Vagina (tissue), 2 donors: ENCODE measurements around the gene ANKRD60.

Experiments used
- POLR2A ChIP-seq, 2 donors: fragments of 450-650 bp; IDR thresholded peaks; one replicate each; pipeline ENCODE4 v1.6.1; 2017; ENCODE audit warnings: antibody characterized with exemption in 2 of 2, mild to moderate bottlenecking in 2 of 2, moderate library complexity in 2 of 2
- POLR2AphosphoS5 ChIP-seq, 2 donors: sonication (generic); formaldehyde crosslinking; IDR thresholded peaks; one replicate each; pipeline ENCODE4 v1.9.0; 2017; ENCODE audit warnings: antibody characterized with exemption in 2 of 2, mild to moderate bottlenecking in 2 of 2, low read depth in 1 of 2; ENCODE audit not compliant: insufficient read depth in 1 of 2
- TF ChIP-seq, protein P1 (sequence below), 3 experiments: fragments of 450-650 bp in 2 of 3; fragments of 200-600 bp in 1 of 3; sonication (generic) in 1 of 3; IDR thresholded peaks; one replicate each; pipeline ENCODE4 v1.5.1; 2017 to 2019; ENCODE audit warnings: antibody characterized with exemption in 3 of 3, mild to moderate bottlenecking in 2 of 3, moderate library complexity in 2 of 3

DNA sequence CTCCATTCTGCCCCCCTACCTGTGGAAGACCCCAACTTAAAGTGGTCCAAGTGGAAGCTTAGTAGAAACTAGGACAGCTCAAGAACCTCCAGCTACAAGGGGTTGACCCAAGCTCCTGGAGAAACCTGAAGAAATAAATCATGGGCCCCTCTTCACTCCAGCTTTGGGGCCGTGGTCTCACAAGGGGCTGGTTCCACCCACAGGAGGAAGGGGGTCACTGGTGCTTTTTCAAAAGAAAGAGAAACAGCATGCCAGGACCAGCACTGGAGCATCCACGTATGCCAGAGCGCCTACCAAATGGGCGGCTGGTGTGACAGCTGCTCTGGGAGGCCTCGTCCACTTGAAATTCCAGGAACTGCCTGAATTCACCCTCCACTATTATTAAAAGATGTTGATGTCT is 14.4 kb upstream of the ANKRD60 start:
- TF ChIP-seq, protein P1, sequence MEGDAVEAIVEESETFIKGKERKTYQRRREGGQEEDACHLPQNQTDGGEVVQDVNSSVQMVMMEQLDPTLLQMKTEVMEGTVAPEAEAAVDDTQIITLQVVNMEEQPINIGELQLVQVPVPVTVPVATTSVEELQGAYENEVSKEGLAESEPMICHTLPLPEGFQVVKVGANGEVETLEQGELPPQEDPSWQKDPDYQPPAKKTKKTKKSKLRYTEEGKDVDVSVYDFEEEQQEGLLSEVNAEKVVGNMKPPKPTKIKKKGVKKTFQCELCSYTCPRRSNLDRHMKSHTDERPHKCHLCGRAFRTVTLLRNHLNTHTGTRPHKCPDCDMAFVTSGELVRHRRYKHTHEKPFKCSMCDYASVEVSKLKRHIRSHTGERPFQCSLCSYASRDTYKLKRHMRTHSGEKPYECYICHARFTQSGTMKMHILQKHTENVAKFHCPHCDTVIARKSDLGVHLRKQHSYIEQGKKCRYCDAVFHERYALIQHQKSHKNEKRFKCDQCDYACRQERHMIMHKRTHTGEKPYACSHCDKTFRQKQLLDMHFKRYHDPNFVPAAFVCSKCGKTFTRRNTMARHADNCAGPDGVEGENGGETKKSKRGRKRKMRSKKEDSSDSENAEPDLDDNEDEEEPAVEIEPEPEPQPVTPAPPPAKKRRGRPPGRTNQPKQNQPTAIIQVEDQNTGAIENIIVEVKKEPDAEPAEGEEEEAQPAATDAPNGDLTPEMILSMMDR (IDR thresholded peaks at IDR 0.05) = no peak
- TF ChIP-seq POLR2A (IDR thresholded peaks at IDR 0.05) (no peak), POLR2AphosphoS5 (IDR thresholded peaks at IDR 0.05; ENCODE audit: insufficient read depth in 1 of 2, low read depth in 1 of 2) (no peak)
